ENCODE measurements around the gene LAGE3.

LAGE3 gene

GRCh38 chrX:154436983-154437752, 41.9 kb downstream of the LAGE3 start, which contains the start of gene GDI1 (continued):
- peak; percentile 19; the same call in 1 of the 2 replicates for TF ChIP-seq SP2 (tag by site-specific recombination; IDR thresholded peaks at IDR 0.05)
- no peak for TF ChIP-seq HOXA7 (CRISPR knock-in tag; IDR thresholded peaks at IDR 0.05; ENCODE audit: borderline replicate concordance)
- TF ChIP-seq ZNF221 (tag by site-specific recombination; IDR thresholded peaks at IDR 0.05; ENCODE audit: borderline replicate concordance): no peak
- peak; percentile 68 for TF ChIP-seq KLF9 (tag by site-specific recombination; IDR thresholded peaks at IDR 0.05; ENCODE audit: low read depth)
- 0 out of 2 replicates have a peak, but pooled peaks have one; percentile 24 for TF ChIP-seq ZBTB8A (tag by site-specific recombination; IDR thresholded peaks at IDR 0.05)
- TF ChIP-seq, protein P1, sequence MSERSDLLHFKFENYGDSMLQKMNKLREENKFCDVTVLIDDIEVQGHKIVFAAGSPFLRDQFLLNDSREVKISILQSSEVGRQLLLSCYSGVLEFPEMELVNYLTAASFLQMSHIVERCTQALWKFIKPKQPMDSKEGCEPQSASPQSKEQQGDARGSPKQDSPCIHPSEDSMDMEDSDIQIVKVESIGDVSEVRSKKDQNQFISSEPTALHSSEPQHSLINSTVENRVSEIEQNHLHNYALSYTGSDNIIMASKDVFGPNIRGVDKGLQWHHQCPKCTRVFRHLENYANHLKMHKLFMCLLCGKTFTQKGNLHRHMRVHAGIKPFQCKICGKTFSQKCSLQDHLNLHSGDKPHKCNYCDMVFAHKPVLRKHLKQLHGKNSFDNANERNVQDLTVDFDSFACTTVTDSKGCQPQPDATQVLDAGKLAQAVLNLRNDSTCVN (tag by site-specific recombination; optimal IDR thresholded peaks at IDR 0.05): peak; percentile 67
- 0 out of 2 replicates have a peak, but pooled peaks have one; percentile 13 for TF ChIP-seq WT1 (tag by site-specific recombination; IDR thresholded peaks at IDR 0.05)
- TF ChIP-seq, protein P2, sequence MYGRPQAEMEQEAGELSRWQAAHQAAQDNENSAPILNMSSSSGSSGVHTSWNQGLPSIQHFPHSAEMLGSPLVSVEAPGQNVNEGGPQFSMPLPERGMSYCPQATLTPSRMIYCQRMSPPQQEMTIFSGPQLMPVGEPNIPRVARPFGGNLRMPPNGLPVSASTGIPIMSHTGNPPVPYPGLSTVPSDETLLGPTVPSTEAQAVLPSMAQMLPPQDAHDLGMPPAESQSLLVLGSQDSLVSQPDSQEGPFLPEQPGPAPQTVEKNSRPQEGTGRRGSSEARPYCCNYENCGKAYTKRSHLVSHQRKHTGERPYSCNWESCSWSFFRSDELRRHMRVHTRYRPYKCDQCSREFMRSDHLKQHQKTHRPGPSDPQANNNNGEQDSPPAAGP (tag by site-specific recombination; IDR thresholded peaks at IDR 0.05): peak; percentile 73
- no peak for TF ChIP-seq ZNF133 (tag by site-specific recombination; IDR thresholded peaks at IDR 0.05)
- peak; percentile 69 for TF ChIP-seq ZNF335 (tag by site-specific recombination; conservative IDR thresholded peaks at IDR 0.05)
- peak; percentile 64 for TF ChIP-seq KLF1 (tag by site-specific recombination; IDR thresholded peaks at IDR 0.05)
- 0 out of 2 replicates have a peak, but pooled peaks have one; percentile 22 for TF ChIP-seq ZNF692 (tag by site-specific recombination; IDR thresholded peaks at IDR 0.05)
- TF ChIP-seq ZEB2 (tag by site-specific recombination; IDR thresholded peaks at IDR 0.05): peak; percentile 41; the same call in 1 of the 2 replicates
- peak; percentile 88 for TF ChIP-seq ZNF10 (tag by site-specific recombination; IDR thresholded peaks at IDR 0.05)
- TF ChIP-seq, protein P3, sequence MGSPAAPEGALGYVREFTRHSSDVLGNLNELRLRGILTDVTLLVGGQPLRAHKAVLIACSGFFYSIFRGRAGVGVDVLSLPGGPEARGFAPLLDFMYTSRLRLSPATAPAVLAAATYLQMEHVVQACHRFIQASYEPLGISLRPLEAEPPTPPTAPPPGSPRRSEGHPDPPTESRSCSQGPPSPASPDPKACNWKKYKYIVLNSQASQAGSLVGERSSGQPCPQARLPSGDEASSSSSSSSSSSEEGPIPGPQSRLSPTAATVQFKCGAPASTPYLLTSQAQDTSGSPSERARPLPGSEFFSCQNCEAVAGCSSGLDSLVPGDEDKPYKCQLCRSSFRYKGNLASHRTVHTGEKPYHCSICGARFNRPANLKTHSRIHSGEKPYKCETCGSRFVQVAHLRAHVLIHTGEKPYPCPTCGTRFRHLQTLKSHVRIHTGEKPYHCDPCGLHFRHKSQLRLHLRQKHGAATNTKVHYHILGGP (tag by site-specific recombination; IDR thresholded peaks at IDR 0.05): no peak
- TF ChIP-seq ZNF302 (tag by site-specific recombination; IDR thresholded peaks at IDR 0.05; ENCODE audit: low read depth): no peak
- TF ChIP-seq ZBTB7A (tag by site-specific recombination; IDR thresholded peaks at IDR 0.05; ENCODE audit: low read depth): peak; percentile 25; the same call in 1 of the 2 replicates

DNA sequence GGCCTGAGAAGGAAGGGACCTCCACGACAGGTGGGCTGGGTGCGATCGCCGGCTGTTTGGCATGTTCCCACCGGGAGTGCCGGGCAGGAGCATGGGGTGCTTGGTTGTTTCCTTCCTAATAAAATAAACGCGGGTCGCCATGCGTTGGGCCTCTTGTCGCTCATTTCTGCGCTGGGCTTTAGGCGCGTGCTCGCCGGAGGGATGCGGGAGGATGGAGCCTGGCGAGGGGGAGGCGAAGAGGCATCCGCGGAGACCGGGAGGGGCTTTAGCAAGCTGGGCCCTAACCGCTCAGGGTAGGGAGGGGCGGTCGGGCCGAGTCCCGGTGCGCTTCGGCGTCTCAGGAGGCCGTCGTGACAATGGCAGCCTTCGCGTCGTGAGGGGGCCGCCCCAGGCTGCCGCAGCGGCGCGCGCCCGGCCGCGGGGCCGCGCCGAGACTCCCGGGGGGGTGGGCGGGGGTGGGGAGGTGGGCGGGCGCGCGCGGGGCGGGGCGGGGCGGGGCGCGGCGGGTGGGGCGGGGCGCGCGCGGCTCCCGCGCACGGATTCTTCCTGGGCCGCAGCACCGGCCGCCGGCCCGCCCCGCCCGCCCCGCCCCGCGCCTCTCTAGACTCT, 42.6 kb downstream of the LAGE3 start:
- H3K4me1 ChIP-seq (ENCODE audit: control insufficient read depth, insufficient read depth, low read length): no peaks in the 10 kb centered on the region
- peak; percentile 18; the same call in 1 of the 2 replicates for TF ChIP-seq PATZ1 (tag by site-specific recombination; IDR thresholded peaks at IDR 0.05)
- peak; percentile 75 for TF ChIP-seq SCRT2 (tag by site-specific recombination; IDR thresholded peaks at IDR 0.05)
- peak; percentile 18; the same call in 1 of the 2 replicates for TF ChIP-seq ZNF335 (tag by site-specific recombination; conservative IDR thresholded peaks at IDR 0.05)
- peak; percentile 62 for TF ChIP-seq GLIS2 (tag by site-specific recombination; IDR thresholded peaks at IDR 0.05)
- TF ChIP-seq SCRT1 (tag by site-specific recombination; IDR thresholded peaks at IDR 0.05; ENCODE audit: borderline replicate concordance): peak; percentile 76; the same call in 1 of the 2 replicates
- TF ChIP-seq GLIS1 (tag by site-specific recombination; IDR thresholded peaks at IDR 0.05): no peak
- peak overlapping the region; percentile 69 for H3K4me3 ChIP-seq (ENCODE audit: low read depth, low read length)
- ChIA-PET CTCF (no interaction called here), POLR2A (interaction anchor here (0.9 to 1.9 kb wide), 2 partner anchors 9 to 39 kb away, joined by 3 to 4 read pairs; partner anchors contain the start of gene RPL10)
- H3K9me3 ChIP-seq (ENCODE audit: control insufficient read depth, insufficient read depth, low read depth, low read length): no peaks in the 10 kb centered on the region
- H3K27ac ChIP-seq (ENCODE audit: extremely low read depth, low read depth, low read length): peak overlapping the region; percentile 95
- peaks cover 7 to 84% of the 10 kb centered on the region in 2 experiments; a peak in 2 of 3 replicates for H3K36me3 ChIP-seq (ENCODE audit: control insufficient read depth in 2 of 2, insufficient read depth in 1 of 2, low read length in 2 of 2)

Measured in HEK293 (cell line).